Keratinocyte (primary cell): Measurements from ENCODE around the gene DPEP2.
"Not testable (repeated sequence)": the region's sequence is repeated elsewhere in the genome, so short reads cannot be mapped to it uniquely, and the experiment has no call there.

Source experiments
- EZH2 ChIP-seq: IDR thresholded peaks from one replicate; pipeline ENCODE4 v1.6.1; 2012; ENCODE audit warnings: inconsistent platforms, mild to moderate bottlenecking, low read length, moderate library complexity
- TF ChIP-seq, protein P1 (sequence below), 3 experiments: IDR thresholded peaks in 1 of 3; conservative IDR thresholded peaks in 1 of 3; optimal IDR thresholded peaks in 1 of 3; 2 replicates in 2 of 3; 3 replicates in 1 of 3; pipeline versions ENCODE3 to v1.5.1; 2011; ENCODE audit warnings: low read length in 3 of 3, mild to moderate bottlenecking in 3 of 3, moderate library complexity in 2 of 3, control low read depth in 1 of 3, inconsistent platforms in 1 of 3; ENCODE audit not compliant: insufficient read depth in 2 of 3; ENCODE audit errors: extremely low read depth in 1 of 3

DNA sequence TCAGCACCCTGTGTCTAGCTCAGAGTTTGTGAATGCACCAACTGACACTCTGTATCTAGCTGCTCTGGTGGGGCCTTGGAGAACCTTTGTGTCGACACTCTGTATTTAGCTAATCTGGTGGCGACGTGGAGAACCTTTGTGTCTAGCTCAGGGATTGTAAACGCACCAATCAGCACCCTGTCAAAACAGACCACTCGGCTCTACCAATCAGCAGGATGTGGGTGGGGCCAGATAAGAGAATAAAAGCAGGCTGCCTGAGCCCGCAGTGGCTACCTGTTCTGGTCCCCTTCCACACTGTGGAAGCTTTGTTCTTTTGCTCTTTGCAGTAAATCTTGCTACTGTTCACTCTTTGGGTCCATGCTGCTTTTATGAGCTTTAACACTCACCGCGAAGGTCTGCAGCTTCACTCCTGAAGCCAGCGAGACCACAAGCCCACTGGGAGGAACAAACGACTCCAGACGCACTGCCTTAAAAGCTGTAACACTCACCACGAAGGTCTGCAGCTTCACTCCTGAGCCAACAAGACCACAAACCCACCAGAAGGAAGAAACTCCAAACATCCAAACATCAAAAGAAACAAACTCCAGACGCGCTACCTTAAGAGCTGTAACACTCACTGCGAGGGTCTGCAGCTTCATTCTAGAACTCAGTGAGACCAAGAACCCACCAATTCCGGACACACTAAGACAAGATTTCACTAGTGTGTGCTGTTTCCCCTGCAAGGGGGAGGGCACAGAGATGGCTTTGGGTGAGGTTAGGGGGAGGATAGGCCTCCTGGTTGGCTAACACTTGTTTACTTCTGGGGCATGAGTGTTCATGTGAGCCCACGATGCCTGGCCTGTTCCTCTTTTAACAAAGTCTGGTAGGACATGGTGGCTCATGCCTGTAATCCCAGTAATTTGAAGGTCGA, at the start of gene DPEP2:
- TF ChIP-seq, protein P1, sequence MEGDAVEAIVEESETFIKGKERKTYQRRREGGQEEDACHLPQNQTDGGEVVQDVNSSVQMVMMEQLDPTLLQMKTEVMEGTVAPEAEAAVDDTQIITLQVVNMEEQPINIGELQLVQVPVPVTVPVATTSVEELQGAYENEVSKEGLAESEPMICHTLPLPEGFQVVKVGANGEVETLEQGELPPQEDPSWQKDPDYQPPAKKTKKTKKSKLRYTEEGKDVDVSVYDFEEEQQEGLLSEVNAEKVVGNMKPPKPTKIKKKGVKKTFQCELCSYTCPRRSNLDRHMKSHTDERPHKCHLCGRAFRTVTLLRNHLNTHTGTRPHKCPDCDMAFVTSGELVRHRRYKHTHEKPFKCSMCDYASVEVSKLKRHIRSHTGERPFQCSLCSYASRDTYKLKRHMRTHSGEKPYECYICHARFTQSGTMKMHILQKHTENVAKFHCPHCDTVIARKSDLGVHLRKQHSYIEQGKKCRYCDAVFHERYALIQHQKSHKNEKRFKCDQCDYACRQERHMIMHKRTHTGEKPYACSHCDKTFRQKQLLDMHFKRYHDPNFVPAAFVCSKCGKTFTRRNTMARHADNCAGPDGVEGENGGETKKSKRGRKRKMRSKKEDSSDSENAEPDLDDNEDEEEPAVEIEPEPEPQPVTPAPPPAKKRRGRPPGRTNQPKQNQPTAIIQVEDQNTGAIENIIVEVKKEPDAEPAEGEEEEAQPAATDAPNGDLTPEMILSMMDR (optimal IDR thresholded peaks at IDR 0.05 in 1 of 3, IDR thresholded peaks at IDR 0.05 in 1 of 3, conservative IDR thresholded peaks at IDR 0.05 in 1 of 3; ENCODE audit: extremely low read depth in 1 of 3, insufficient read depth in 2 of 3, low read length in 3 of 3): not testable (repeated sequence)
- not testable (repeated sequence) for TF ChIP-seq EZH2
